Activated CD4-positive, alpha-beta memory T cell treated with anti-CD3 and anti-CD28 coated beads, Interleukin-2, amount 10 ng/mL, durations not matched to agents 7 days and 5 days (primary cell): ENCODE results near the gene PLIN1. TPM values are rescaled to one million over a fixed set of nuclear protein-coding genes. Genes with fewer than 3 reads are reported as not detected.
A peak's percentile ranks its signal among the peaks of the same experiment; 100 is the strongest.

Experiments used
- CTCF ChIA-PET: fragments of 350-600 bp; sonication (Branson Sonifier 250); formaldehyde crosslinking; loops from one replicate; lab custom pipeline; 2021; ENCODE audit warnings: antibody characterized with exemption, inconsistent platforms; lab: Charles Lee
- POLR2A ChIA-PET: fragments of 350-600 bp; sonication (Branson Sonifier 250); formaldehyde crosslinking; loops from one replicate; lab custom pipeline; 2021; ENCODE audit warnings: antibody characterized with exemption; lab: Charles Lee
- DNase-seq: peaks from one replicate; pipeline ENCODE4 v3.0.0-alpha.2; 2020
- H3K27ac Mint-ChIP-seq: one replicate; pipeline ENCODE4 v1.8.0; 2021; ENCODE audit warnings: mild to moderate bottlenecking, mixed read lengths
- H3K27me3 Mint-ChIP-seq: one replicate; pipeline ENCODE4 v1.8.0; 2021; ENCODE audit warnings: mixed read lengths
- H3K36me3 Mint-ChIP-seq: one replicate; pipeline ENCODE4 v1.8.0; 2021; ENCODE audit warnings: low read depth, mixed read lengths
- H3K4me1 Mint-ChIP-seq: one replicate; pipeline ENCODE4 v1.8.0; 2021; ENCODE audit warnings: mixed read lengths
- H3K4me3 Mint-ChIP-seq: one replicate; pipeline ENCODE4 v1.8.0; 2021; ENCODE audit warnings: mild to moderate bottlenecking, mixed read lengths
- H3K9me3 Mint-ChIP-seq: one replicate; pipeline ENCODE4 v1.8.0; 2021; ENCODE audit warnings: mixed read lengths
- total RNA-seq, 2 experiments: library from RNA; stranded (reverse); gene quantifications; one replicate each; pipeline ENCODE4 v1.2.3, GENCODE V29; 2021

The PLIN1 gene
- total RNA-seq, 2 experiments from 2014 or later: 0.08 to 0.15 TPM

- CTCF ChIA-PET: interaction anchor here (1.1 kb wide), 1 partner anchor 21 kb away, joined by 3 read pairs; no protein-coding TSS in a partner anchor
- no peaks in the 10 kb centered on the region for H3K9me3 Mint-ChIP-seq
- H3K27me3 Mint-ChIP-seq: peaks cover 20% of the 10 kb centered on the region
- peaks cover 4% of the 10 kb centered on the region for H3K4me1 Mint-ChIP-seq
- no peak overlapping the region for H3K4me3 Mint-ChIP-seq
- POLR2A ChIA-PET: no interaction called here
- no peaks in the 10 kb centered on the region for H3K36me3 Mint-ChIP-seq
- DNase-seq: no peak
- H3K27ac Mint-ChIP-seq: no peak overlapping the region
These were observed 11.0 kb downstream of the PLIN1 start for GRCh38 chr15:89668171-89668570.

- Mint-ChIP-seq H3K27ac (no peak overlapping the region), H3K4me3 (no peak overlapping the region), H3K4me1 (peaks cover 4% of the 10 kb centered on the region), H3K9me3 (no peaks in the 10 kb centered on the region), H3K27me3 (peaks cover 22% of the 10 kb centered on the region), H3K36me3 (no peaks in the 10 kb centered on the region)
- ChIA-PET CTCF (interaction anchor here (1.1 kb wide), 1 partner anchor 20 kb away, joined by 3 read pairs; no protein-coding TSS in a partner anchor), POLR2A (no interaction called here)
- no peak for DNase-seq
These were observed 11.5 kb downstream of the PLIN1 start for GRCh38 chr15:89667706-89667960.

GRCh38 chr15:89666858-89667705, 12.1 kb downstream of the PLIN1 start:
- H3K27me3 Mint-ChIP-seq: peaks cover 27% of the 10 kb centered on the region

GRCh38 chr15:89666184-89666857, 12.8 kb downstream of the PLIN1 start:
- Mint-ChIP-seq H3K27ac (no peak overlapping the region), H3K4me1 (peaks cover 4% of the 10 kb centered on the region)
- CTCF ChIA-PET: no interaction called here

More at GRCh38 chr15:89666858-89667705, 12.1 kb downstream of the PLIN1 start:
- no peak for DNase-seq
- Mint-ChIP-seq H3K4me3 (no peak overlapping the region), H3K36me3 (no peaks in the 10 kb centered on the region), H3K4me1 (peaks cover 4% of the 10 kb centered on the region), H3K27ac (no peak overlapping the region), H3K9me3 (no peaks in the 10 kb centered on the region)
- ChIA-PET POLR2A (no interaction called here), CTCF (interaction anchor here (1.1 kb wide), 1 partner anchor 19 kb away, joined by 3 read pairs; no protein-coding TSS in a partner anchor)

GRCh38 chr15:89665449-89666181, 13.6 kb downstream of the PLIN1 start:
- DNase-seq: peak; percentile 34
- H3K36me3 Mint-ChIP-seq: no peaks in the 10 kb centered on the region
- H3K27me3 Mint-ChIP-seq: peaks cover 32% of the 10 kb centered on the region
- ChIA-PET CTCF (no interaction called here), POLR2A (no interaction called here)
- H3K27ac Mint-ChIP-seq: no peak overlapping the region
- H3K4me3 Mint-ChIP-seq: peak overlapping the region; percentile 30
- H3K9me3 Mint-ChIP-seq: no peaks in the 10 kb centered on the region
- peaks cover 4% of the 10 kb centered on the region for H3K4me1 Mint-ChIP-seq

More at GRCh38 chr15:89666184-89666857, 12.8 kb downstream of the PLIN1 start:
- no peak overlapping the region for H3K4me3 Mint-ChIP-seq
- H3K36me3 Mint-ChIP-seq: no peaks in the 10 kb centered on the region
- no peaks in the 10 kb centered on the region for H3K9me3 Mint-ChIP-seq
- peaks cover 30% of the 10 kb centered on the region for H3K27me3 Mint-ChIP-seq
- no peak for DNase-seq
- POLR2A ChIA-PET: no interaction called here

DNA sequence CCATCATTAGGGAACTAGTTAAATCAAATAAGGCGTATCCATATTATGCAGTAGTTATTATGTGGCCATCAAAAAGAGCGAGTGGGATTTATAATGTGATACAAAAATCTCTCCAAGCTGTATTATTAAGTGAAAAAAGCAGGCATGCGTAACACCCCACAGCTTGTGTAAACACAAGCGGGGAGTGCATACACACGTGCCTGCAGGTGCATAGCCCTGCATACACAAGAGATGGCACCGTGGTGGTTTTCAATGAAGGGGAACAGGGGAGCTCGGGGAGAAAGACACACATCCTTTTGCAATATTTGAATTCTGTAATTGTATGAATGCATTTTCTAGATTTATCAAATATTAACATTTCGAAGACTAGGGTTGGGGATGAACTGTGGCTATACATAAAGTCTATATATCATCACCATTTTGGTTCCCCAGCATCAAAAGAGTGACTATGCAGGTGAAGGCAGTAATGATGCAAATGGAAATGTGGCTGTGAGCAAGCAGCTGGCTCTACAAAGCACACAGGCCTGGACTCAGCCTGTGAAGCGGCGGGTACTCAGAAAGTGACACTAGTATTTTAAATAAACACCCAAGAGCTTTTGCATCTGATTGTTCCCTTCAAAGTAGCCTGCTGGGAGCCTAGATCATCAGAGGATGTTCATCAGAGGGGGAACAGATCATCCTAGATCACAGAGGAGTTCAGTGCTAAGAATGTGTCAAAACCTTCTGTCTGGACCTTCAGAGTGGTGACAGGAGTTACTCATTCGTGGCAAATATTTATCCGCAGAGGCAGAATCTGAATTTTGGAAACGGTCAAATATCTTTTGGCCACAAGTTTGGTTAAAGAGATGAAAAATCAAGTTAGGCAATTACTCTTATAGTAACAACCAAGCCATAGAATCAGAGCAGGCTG, 14.5 kb downstream of the PLIN1 start:
- H3K36me3 Mint-ChIP-seq: no peaks in the 10 kb centered on the region
- H3K4me1 Mint-ChIP-seq: peaks cover 4% of the 10 kb centered on the region
- peak overlapping the region; percentile 40 for H3K4me3 Mint-ChIP-seq
- H3K27me3 Mint-ChIP-seq: peaks cover 36% of the 10 kb centered on the region
- POLR2A ChIA-PET: no interaction called here
- no peak for DNase-seq
- no peaks in the 10 kb centered on the region for H3K9me3 Mint-ChIP-seq
- CTCF ChIA-PET: interaction anchor here (2.2 kb wide), 1 partner anchor 8 kb away, joined by 7 read pairs; no protein-coding TSS in a partner anchor
- H3K27ac Mint-ChIP-seq: no peak overlapping the region

DNA sequence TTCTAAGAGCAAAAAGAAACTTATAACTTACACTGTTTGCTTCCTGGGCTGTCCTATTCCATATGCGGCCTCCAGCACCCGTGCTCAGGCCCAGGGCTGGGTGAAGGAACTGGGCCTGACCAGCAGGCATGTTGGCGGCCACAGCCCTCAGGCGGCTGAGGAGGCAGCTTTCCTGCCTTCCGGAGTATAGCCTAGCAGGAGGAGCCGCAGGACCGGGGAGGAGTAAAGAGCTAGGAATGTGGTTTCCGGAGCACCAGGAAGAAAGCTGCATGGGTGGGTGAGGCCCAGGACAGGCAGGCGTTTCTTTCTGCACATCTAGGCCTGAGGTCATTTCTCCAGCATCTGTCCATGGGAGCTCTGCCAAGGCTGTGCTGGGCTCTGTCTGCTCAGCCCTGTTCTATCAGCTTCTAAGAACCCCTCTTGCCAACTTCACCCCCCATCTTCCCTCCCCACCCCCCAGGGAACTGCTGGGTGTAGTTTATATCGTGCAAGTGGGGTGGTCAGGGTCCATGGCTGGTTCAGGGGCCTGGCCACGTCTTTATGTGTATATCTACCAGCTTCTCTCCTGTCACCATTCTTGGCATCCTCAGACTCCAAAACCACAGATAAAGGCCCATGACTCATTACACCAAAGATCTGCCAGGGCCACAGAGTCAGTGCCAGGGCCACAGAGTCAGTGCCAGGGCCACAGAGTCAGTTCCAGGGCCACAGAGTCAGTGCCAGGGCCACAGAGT, 16.1 kb downstream of the PLIN1 start:
- CTCF ChIA-PET: interaction anchor here (2.2 kb wide), 1 partner anchor 10 kb away, joined by 7 read pairs; no protein-coding TSS in a partner anchor

DNA sequence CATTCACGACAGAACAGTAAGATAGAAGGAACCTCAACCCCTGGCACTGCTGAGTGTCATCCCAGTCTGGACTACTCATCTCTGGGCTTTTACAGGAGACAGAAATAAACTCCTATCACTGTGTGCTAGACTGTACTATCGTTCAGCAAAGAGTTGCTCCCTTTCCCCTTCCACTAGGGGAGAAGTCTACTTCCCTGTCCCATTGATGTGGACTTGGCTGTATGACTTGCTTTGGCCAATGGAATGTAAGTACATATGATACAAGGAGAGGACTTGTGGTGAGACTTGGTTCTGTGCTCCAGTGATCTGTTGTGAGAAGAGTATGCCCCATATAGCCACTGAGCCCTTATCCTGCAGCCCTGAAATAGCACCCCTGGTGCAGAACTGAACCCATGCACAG, 18.6 kb downstream of the PLIN1 start:
- H3K9me3 Mint-ChIP-seq: no peaks in the 10 kb centered on the region
- H3K27ac Mint-ChIP-seq: no peak overlapping the region
- no peak for DNase-seq
- CTCF ChIA-PET: interaction anchor here (2.0 kb wide), 1 partner anchor 13 kb away, joined by 9 read pairs; no protein-coding TSS in a partner anchor
- H3K27me3 Mint-ChIP-seq: peaks cover 61% of the 10 kb centered on the region
- H3K36me3 Mint-ChIP-seq: no peaks in the 10 kb centered on the region
- no peak overlapping the region for H3K4me3 Mint-ChIP-seq
- H3K4me1 Mint-ChIP-seq: peaks cover 10% of the 10 kb centered on the region
- POLR2A ChIA-PET: no interaction called here

More for the DNA sequence above, 16.1 kb downstream of the PLIN1 start:
- H3K9me3 Mint-ChIP-seq: no peaks in the 10 kb centered on the region
- H3K4me1 Mint-ChIP-seq: peaks cover 4% of the 10 kb centered on the region
- no peak overlapping the region for H3K27ac Mint-ChIP-seq
- peaks cover 43% of the 10 kb centered on the region for H3K27me3 Mint-ChIP-seq
- no peak overlapping the region for H3K4me3 Mint-ChIP-seq
- DNase-seq: no peak
- POLR2A ChIA-PET: no interaction called here
- H3K36me3 Mint-ChIP-seq: no peaks in the 10 kb centered on the region

DNA sequence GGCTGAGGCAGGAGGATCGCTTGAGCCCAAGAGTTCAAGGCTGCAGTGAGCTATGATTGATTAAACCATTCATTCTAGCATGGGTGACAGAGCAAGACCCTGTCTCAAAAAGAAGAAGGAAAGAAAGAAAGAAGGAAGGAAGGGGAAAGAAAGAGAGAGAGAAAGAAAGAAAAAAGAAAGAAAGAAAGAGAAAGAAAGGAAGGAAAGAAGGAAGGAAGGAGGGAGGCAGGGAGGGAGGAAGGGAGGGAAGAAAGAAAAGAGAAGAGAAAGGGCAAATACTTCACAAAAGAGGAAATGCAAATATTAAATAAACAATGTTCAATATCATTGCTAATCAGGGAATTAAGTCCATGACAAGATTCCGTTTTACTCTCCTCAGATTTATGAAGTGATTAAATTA, 19.9 kb downstream of the PLIN1 start:
- peaks cover 61% of the 10 kb centered on the region for H3K27me3 Mint-ChIP-seq
- H3K4me3 Mint-ChIP-seq: no peak overlapping the region
- ChIA-PET CTCF (interaction anchor here (0.6 to 1.5 kb wide), 3 partner anchors 12 to 207 kb away, joined by 3 read pairs; no protein-coding TSS in a partner anchor), POLR2A (no interaction called here)
- H3K27ac Mint-ChIP-seq: no peak overlapping the region
- H3K4me1 Mint-ChIP-seq: peaks cover 13% of the 10 kb centered on the region
- H3K9me3 Mint-ChIP-seq: no peaks in the 10 kb centered on the region
- no peaks in the 10 kb centered on the region for H3K36me3 Mint-ChIP-seq
- DNase-seq: no peak

GRCh38 chr15:89657686-89658200, 21.4 kb downstream of the PLIN1 start:
- H3K36me3 Mint-ChIP-seq: no peaks in the 10 kb centered on the region
- peaks cover 63% of the 10 kb centered on the region for H3K27me3 Mint-ChIP-seq
- POLR2A ChIA-PET: no interaction called here
- no peaks in the 10 kb centered on the region for H3K9me3 Mint-ChIP-seq
- no peak overlapping the region for H3K4me3 Mint-ChIP-seq
- peaks cover 14% of the 10 kb centered on the region for H3K4me1 Mint-ChIP-seq
- CTCF ChIA-PET: interaction anchor here (0.8 to 2.4 kb wide), 3 partner anchors 10 to 15 kb away, joined by 3 to 5 read pairs (median 3); no protein-coding TSS in a partner anchor
- H3K27ac Mint-ChIP-seq: no peak overlapping the region
- no peak for DNase-seq

DNA sequence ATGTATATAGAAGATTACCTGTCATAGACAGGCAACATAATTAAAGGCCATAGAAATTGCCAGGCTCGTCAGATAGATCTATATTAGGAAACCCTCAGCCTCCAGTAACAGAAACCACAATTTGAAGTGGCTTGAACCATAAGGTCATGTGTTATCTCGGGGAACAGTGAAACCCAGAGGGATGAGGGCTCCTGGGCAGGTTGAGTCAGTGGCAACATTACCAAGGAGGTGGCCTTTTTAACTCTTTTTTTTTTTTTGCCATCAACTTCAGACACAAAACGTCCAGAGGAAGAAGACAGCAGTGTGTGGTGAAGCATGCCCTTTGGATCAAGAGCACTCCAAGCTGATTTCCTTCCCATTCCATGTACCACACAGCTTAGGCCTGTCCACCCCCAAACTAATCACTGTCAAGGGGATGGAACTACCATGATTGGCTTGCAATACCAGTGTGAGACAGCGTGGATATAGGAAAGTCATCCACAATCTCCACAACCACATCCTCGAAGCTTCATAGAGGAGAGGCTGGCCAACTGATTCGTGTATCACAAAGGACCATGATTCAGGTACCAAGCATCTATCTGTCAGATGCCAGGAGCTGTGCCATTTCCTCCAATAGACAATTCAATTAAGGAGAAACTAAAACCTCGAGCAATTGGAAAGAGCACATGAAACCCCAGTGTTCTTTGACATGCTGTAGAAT, 22.9 kb downstream of the PLIN1 start:
- no peaks in the 10 kb centered on the region for H3K9me3 Mint-ChIP-seq
- no peak overlapping the region for H3K27ac Mint-ChIP-seq
- POLR2A ChIA-PET: no interaction called here
- no peak for DNase-seq
- H3K36me3 Mint-ChIP-seq: no peaks in the 10 kb centered on the region
- CTCF ChIA-PET: interaction anchor here (2.4 kb wide), 1 partner anchor 10 kb away, joined by 5 read pairs; no protein-coding TSS in a partner anchor
- H3K4me3 Mint-ChIP-seq: no peak overlapping the region
- H3K4me1 Mint-ChIP-seq: peaks cover 14% of the 10 kb centered on the region
- peaks cover 58% of the 10 kb centered on the region for H3K27me3 Mint-ChIP-seq
